ENCODE results near the gene RAB7B. TPM values are rescaled to one million over a fixed set of nuclear protein-coding genes. Genes with fewer than 3 reads are reported as not detected.

RAB7B gene
- total RNA-seq, 1 experiment from 2014 or later, result 0.22 TPM

GRCh38 chr1:205969229-205969628 is 34.0 kb downstream of the RAB7B start:
- H3K4me1 ChIP-seq (ENCODE audit: control insufficient read depth in 1 of 2, insufficient read depth in 2 of 2, low read length in 2 of 2), result no peaks in the 10 kb centered on the region
- ATAC-seq (no peak), DNase-seq (ENCODE audit: low read depth, low spot score) (no peak)
- intact Hi-C loops (cut with micrococcal nuclease), result no loop called here
- BruUV-seq (replicated peaks), result no TSS peak
- TF ChIP-seq ELF1 (IDR thresholded peaks at IDR 0.05; ENCODE audit: borderline replicate concordance, low read depth), result no peak
- no peak for TF ChIP-seq EGR1 (IDR thresholded peaks at IDR 0.05; ENCODE audit: low read depth)
- no peak for TF ChIP-seq TCF7L2 (IDR thresholded peaks at IDR 0.05; ENCODE audit: borderline replicate concordance, extremely low read depth, insufficient read depth, insufficient read length)
- H3K9me3 ChIP-seq (ENCODE audit: control insufficient read depth in 1 of 2, insufficient read depth in 1 of 2, low read depth in 1 of 2, low read length in 2 of 2), result no peaks in the 10 kb centered on the region
- POLR2A ChIA-PET, result no interaction called here
- no peak overlapping the region for H3K4me3 ChIP-seq (replicated peaks in 1 of 2; ENCODE audit: low read depth in 1 of 2, low read length in 2 of 2)
- no peaks in the 10 kb centered on the region for H3K36me3 ChIP-seq (ENCODE audit: control insufficient read depth in 1 of 2, insufficient read depth in 2 of 2, low read length in 2 of 2)
- H3K27me3 ChIP-seq (ENCODE audit: insufficient read depth, low read length), result no peaks in the 10 kb centered on the region
- RAD21 ChIA-PET (ENCODE audit: low non-redundant PET in 1 of 2, low total read pairs in 2 of 2, uncharacterized antibody in 2 of 2, unreplicated experiment in 2 of 2), result no interaction called here
- no peaks in the 10 kb centered on the region for H4K20me1 ChIP-seq (ENCODE audit: insufficient read depth)
- H2AFZ ChIP-seq (ENCODE audit: low read depth, low read length, poor library complexity, severe bottlenecking), result no peak overlapping the region
- H3K9me2 ChIP-seq (ENCODE audit: insufficient read depth), result no peaks in the 10 kb centered on the region
- CTCF ChIA-PET, result interaction anchor here (1.0 to 3.3 kb wide), 3 partner anchors 8 to 50 kb away, joined by 4 to 15 read pairs (median 8); no protein-coding TSS in a partner anchor
- H3K79me2 ChIP-seq (ENCODE audit: insufficient read depth, low read length), result no peaks in the 10 kb centered on the region
- H3K4me2 ChIP-seq (ENCODE audit: low read length), result no peak overlapping the region
- H3K27ac ChIP-seq (ENCODE audit: low read depth, low read length), result no peak overlapping the region
- H3K9ac ChIP-seq (ENCODE audit: low read length), result no peak overlapping the region

DNA sequence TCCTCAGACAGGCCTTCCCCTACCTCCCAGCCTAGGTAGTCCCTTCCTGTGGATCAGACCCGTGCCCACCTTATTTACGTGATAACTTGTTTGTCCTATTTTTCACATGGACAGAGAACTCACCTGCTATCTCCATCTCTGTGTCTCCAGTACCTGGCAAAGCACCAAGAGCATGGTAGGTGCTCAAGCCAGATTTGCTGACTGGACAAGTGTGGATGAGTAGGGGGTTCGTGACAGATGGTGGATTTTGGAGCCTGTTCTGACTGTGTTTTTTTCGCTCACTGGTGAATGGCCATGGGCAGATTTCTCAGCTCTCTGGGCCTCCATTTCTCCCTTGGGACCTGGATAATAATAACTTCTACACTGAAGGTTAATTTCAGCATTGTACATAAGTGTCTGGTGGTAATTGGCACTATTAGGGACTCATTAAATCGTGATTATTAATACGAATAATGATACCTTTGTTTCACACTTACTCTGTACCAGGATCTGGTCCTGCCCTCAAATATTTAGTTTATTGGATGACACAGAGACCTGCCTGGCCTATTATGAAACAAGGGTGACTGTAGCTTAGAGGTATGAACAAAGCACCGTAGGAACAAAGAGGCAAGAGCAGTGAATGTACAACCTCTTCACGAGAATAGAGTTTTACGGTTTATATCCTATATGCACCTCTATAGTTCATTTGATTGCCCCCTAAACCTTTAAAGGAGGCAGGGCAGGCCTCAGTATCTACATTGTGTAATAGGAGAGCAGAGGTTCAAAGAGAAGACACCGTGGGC is 35.5 kb downstream of the RAB7B start:
- Histone ChIP-seq H3K36me3 (ENCODE audit: control insufficient read depth in 1 of 2, insufficient read depth in 2 of 2, low read length in 2 of 2) (no peaks in the 10 kb centered on the region), H3K27me3 (ENCODE audit: insufficient read depth, low read length) (no peaks in the 10 kb centered on the region), H4K20me1 (ENCODE audit: insufficient read depth) (no peaks in the 10 kb centered on the region), H3K9ac (ENCODE audit: low read length) (no peak overlapping the region), H3K4me2 (ENCODE audit: low read length) (no peak overlapping the region), H3K9me2 (ENCODE audit: insufficient read depth) (no peaks in the 10 kb centered on the region), H3K79me2 (ENCODE audit: insufficient read depth, low read length) (no peaks in the 10 kb centered on the region), H3K4me1 (ENCODE audit: control insufficient read depth in 1 of 2, insufficient read depth in 2 of 2, low read length in 2 of 2) (no peaks in the 10 kb centered on the region), H2AFZ (ENCODE audit: low read depth, low read length, poor library complexity, severe bottlenecking) (no peak overlapping the region), H3K4me3 (replicated peaks in 1 of 2; ENCODE audit: low read depth in 1 of 2, low read length in 2 of 2) (no peak overlapping the region), H3K9me3 (ENCODE audit: control insufficient read depth in 1 of 2, insufficient read depth in 1 of 2, low read depth in 1 of 2, low read length in 2 of 2) (no peaks in the 10 kb centered on the region), H3K27ac (ENCODE audit: low read depth, low read length) (no peak overlapping the region)
- ChIA-PET CTCF (interaction anchor here (0.8 to 3.3 kb wide), 3 partner anchors 9 to 310 kb away, joined by 3 to 15 read pairs (median 8); no protein-coding TSS in a partner anchor), POLR2A (no interaction called here), RAD21 (ENCODE audit: low non-redundant PET in 1 of 2, low total read pairs in 2 of 2, uncharacterized antibody in 2 of 2, unreplicated experiment in 2 of 2) (no interaction called here)
- no TSS peak for BruUV-seq (replicated peaks)
- no peak for ATAC-seq
- no peak for DNase-seq (ENCODE audit: low read depth, low spot score)
- intact Hi-C loops (cut with micrococcal nuclease), result no loop called here
- TF ChIP-seq FOSL1 (IDR thresholded peaks at IDR 0.05; ENCODE audit: low read depth) (no peak), ZBTB33 (IDR thresholded peaks at IDR 0.05; ENCODE audit: extremely low read depth, insufficient replicate concordance, low read length) (no peak), JUND (IDR thresholded peaks at IDR 0.05) (no peak), SIN3A (IDR thresholded peaks at IDR 0.05; ENCODE audit: low read depth) (no peak), ZFX (IDR thresholded peaks at IDR 0.05) (no peak), YY1 (IDR thresholded peaks at IDR 0.05; ENCODE audit: extremely low read depth, insufficient replicate concordance, low read depth, low read length) (no peak), POLR2A (IDR thresholded peaks at IDR 0.05; ENCODE audit: borderline replicate concordance, extremely low read depth, insufficient read depth, insufficient read length) (no peak), EGR1 (IDR thresholded peaks at IDR 0.05; ENCODE audit: low read depth) (no peak), EZH2phosphoT487 (IDR thresholded peaks at IDR 0.05; ENCODE audit: borderline replicate concordance) (no peak), REST (IDR thresholded peaks at IDR 0.05; ENCODE audit: low read depth) (no peak), EZH2 (IDR thresholded peaks at IDR 0.05) (no peak), TCF7L2 (IDR thresholded peaks at IDR 0.05; ENCODE audit: borderline replicate concordance, extremely low read depth, insufficient read depth, insufficient read length) (no peak)
- TF ChIP-seq, protein P1, sequence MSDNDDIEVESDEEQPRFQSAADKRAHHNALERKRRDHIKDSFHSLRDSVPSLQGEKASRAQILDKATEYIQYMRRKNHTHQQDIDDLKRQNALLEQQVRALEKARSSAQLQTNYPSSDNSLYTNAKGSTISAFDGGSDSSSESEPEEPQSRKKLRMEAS (IDR thresholded peaks at IDR 0.05), result no peak
